ENCODE results near the gene KIF3B.

KIF3B gene

DNA sequence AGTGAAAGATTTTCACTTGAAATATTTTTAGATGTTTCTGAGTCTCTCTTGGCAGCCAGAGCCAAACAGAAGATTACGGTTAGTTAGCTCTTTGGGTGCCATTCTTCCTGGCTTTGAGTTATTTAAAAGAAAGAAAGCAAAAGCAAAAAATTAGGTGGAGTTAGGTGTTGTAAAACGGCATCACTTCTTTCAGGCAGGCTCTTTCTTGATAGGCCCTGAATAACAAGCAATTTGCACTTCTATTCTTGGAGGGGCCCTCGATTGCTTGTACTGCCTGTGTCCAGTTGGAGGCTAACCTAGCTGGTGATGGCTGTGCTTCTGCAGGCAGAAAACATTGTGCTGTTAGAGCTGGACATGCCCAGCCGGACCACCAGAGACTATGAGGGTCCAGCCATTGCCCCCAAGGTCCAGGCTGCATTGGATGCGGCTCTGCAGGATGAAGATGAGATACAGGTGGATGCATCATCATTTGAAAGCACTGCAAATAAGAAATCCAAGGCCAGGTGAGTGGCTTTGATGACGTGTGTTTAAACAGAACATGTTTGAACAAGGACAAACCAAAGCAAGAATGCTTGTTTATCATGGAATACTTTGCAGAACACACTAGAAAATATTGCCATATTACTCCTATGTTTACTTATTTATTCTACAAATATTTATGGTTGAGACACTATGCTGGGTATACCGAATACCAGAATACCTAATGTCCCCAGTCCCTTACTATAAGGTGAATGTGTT, 52.5 kb downstream of the KIF3B start:
- TF ChIP-seq, protein P1, sequence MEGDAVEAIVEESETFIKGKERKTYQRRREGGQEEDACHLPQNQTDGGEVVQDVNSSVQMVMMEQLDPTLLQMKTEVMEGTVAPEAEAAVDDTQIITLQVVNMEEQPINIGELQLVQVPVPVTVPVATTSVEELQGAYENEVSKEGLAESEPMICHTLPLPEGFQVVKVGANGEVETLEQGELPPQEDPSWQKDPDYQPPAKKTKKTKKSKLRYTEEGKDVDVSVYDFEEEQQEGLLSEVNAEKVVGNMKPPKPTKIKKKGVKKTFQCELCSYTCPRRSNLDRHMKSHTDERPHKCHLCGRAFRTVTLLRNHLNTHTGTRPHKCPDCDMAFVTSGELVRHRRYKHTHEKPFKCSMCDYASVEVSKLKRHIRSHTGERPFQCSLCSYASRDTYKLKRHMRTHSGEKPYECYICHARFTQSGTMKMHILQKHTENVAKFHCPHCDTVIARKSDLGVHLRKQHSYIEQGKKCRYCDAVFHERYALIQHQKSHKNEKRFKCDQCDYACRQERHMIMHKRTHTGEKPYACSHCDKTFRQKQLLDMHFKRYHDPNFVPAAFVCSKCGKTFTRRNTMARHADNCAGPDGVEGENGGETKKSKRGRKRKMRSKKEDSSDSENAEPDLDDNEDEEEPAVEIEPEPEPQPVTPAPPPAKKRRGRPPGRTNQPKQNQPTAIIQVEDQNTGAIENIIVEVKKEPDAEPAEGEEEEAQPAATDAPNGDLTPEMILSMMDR (IDR thresholded peaks at IDR 0.05; ENCODE audit: control insufficient read depth, extremely low read depth, insufficient read depth) = no peak
- peak; percentile 92 for DNase-seq (ENCODE audit: low read depth)
- no peak overlapping the region for H3K4me3 ChIP-seq (ENCODE audit: low read depth, low read length)

GRCh38 chr20:32330555-32330897, 53.1 kb downstream of the KIF3B start:
- no peak for DNase-seq (ENCODE audit: low read depth)
- TF ChIP-seq, protein P1 (IDR thresholded peaks at IDR 0.05; ENCODE audit: control insufficient read depth, extremely low read depth, insufficient read depth) = no peak
- H3K4me3 ChIP-seq (ENCODE audit: low read depth, low read length) = no peak overlapping the region

DNA sequence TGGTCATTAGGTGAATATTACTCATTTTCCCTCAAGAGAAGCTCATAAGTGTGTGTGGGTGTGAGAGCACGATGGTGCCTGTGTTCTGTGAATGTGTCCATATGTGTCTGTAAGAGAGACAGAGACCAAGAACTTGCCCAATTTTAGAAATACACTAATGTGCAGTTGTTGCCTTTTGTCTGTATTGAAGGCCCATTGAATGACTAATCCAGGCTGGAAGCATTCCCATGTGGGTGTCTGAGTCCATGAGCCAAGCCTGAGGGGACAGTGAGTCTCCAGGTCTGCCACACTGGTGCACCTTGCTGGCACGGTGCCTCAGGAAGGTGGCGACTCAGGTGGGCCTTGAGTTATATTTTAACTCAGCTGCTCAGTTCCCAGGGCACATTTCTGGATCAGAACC, 55.2 kb downstream of the KIF3B start:
- DNase-seq (ENCODE audit: low read depth) = no peak
- TF ChIP-seq, protein P1 (IDR thresholded peaks at IDR 0.05; ENCODE audit: control insufficient read depth, extremely low read depth, insufficient read depth) = no peak
- H3K4me3 ChIP-seq (ENCODE audit: low read depth, low read length) = no peak overlapping the region

DNA sequence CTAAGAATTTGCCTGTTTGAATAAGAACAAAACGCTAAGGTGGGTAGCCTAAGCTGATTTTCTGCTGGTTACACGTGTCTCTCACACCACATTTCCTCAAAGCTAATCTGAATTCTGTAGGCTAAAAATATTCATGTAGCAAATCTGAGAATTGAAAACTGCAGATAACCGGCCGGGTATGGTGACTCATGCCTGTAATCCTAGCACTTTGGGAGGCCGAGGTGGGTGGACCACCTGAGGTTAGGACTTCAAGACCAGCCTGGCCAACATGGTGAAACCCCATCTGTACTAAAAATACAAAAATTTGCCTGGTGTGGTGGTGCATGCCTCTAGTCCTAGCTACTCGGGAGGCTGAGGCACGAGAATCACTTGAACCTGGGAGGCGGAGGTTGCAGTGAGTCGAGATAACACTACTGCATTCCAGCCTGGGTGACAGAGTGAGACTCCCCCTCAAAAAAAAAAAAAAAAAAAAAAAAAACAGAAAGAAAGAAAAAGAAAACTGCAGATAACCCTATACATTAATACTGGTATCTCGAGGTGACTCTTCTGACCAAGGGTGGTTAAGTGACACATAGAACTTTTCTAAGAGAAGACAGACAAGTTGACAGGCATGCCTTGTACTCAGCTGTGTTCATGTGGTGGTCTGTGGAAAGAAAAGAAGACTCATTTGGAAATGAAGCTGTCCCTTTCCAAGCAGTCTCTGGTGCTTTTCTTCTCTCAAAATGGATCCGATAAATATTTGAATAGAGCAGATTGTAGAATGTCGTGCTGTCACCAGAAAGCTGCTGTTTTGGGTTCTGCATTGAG, 55.9 kb downstream of the KIF3B start:
- TF ChIP-seq, protein P1 (IDR thresholded peaks at IDR 0.05; ENCODE audit: control insufficient read depth, extremely low read depth, insufficient read depth) = no peak
- no peak overlapping the region for H3K4me3 ChIP-seq (ENCODE audit: low read depth, low read length)
- DNase-seq (ENCODE audit: low read depth) = no peak

GRCh38 chr20:32333988-32334885, 56.8 kb downstream of the KIF3B start:
- no peak for DNase-seq (ENCODE audit: low read depth)
- TF ChIP-seq, protein P1 (IDR thresholded peaks at IDR 0.05; ENCODE audit: control insufficient read depth, extremely low read depth, insufficient read depth) = no peak
- H3K4me3 ChIP-seq (ENCODE audit: low read depth, low read length) = no peak overlapping the region

- TF ChIP-seq, protein P1 (IDR thresholded peaks at IDR 0.05; ENCODE audit: control insufficient read depth, extremely low read depth, insufficient read depth) = peak; percentile 65
- H3K4me3 ChIP-seq (ENCODE audit: low read depth, low read length) = no peak overlapping the region
- DNase-seq (ENCODE audit: low read depth) = no peak
Observed at GRCh38 chr20:32336918-32337347, 59.5 kb downstream of the KIF3B start.
